ENCODE data around the gene FAM174B.
"Not testable (repeated sequence)": the region's sequence is repeated elsewhere in the genome, so short reads cannot be mapped to it uniquely, and the experiment has no call there.

FAM174B gene

DNA sequence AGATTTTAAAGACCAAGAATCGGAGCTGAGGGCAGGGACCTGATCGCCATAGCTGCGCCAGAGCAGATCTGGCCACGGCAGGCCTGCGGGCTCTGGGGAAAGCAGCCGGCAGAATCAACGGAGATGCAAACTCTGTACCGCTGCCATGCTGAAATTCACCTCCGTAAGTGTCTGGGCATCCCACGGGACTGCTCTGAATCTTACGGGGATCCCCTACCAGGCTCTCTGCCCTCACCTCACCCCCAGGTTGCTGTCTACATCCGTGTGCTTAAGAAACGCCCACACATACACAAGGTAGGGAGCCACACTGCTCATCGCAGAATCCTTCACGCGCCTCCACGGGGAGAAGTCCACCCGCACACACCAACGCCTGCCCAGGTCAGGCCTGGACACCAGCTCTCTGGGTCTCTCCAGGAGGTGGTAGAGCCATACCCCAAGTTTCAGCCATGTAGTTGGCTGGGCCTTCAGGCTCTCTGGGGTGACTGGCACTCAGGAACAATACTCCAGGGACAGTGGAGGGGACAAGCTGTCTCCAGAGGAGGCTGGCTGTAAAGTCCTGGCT is 33.5 kb downstream of the FAM174B start:
- in situ Hi-C loops (cut with HindIII; ENCODE audit: low sequenced_read_pairs) = no loop called here

DNA sequence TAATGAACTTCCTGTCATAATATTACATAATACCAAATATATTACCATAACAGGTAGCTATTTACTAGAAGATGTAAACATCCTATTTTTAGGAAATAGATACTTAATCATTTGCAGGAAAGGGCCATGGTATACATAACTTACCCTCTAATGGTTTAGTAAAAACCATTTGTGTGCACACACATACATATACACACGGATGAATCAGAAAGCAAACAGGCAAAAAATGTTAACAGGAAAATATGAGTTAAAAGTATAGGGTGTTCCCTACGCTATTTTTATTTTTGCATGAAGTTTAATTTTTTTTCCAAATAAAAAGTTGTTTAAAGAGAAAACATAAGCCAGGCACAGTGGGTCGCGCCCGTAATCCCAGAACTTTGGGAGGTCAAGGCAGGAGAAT is 34.6 kb downstream of the FAM174B start:
- in situ Hi-C loops (cut with HindIII; ENCODE audit: low sequenced_read_pairs) = no loop called here

DNA sequence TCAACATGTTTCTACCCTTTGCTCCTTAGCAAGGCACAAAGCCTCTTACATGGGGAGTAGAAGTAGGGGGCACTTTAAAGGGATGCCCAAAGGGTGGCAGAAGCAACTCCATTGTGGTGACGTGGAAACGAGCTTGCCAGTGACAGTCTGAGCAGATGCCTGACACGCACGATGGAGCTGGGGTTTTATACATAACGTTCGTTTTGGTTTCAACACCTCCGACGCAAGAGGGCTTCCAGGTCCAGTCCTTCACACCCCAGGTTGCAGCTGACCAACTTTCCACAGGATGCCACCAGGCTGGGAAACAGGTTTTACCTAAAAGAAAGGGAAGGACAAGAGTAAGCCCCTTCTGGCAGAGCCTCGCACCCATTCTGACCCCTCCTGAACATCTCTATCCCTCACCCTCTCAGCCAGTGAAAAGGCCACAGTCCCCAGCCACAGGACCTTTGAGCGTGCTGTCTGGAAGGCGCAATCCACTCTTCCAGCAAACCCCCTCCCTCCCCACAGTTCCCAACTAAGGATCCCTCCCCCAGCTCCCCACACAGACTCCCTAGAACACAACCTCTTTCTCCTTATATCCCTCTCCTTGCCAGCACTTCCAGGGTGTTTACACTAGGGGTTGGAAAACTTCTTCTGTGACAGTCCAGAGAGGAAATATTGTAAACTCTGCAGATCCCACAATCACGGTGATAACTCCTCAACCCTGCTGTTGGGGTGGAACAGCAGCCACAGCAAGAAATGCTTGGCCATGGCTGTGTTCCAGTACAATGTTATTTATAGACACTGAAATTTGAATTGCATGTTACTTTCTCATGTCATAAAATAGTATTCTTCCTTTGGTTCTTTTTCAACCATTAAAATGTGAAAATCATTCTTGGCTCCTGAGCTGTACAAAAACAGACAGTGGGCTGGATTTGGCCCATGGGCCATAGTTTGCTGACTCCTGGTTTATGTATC is 36.2 kb downstream of the FAM174B start:
- in situ Hi-C loops (cut with HindIII; ENCODE audit: low sequenced_read_pairs) = no loop called here

GRCh38 chr15:92617549-92618520 is 37.7 kb downstream of the FAM174B start:
- in situ Hi-C loops (cut with HindIII; ENCODE audit: low sequenced_read_pairs) = no loop called here

DNA sequence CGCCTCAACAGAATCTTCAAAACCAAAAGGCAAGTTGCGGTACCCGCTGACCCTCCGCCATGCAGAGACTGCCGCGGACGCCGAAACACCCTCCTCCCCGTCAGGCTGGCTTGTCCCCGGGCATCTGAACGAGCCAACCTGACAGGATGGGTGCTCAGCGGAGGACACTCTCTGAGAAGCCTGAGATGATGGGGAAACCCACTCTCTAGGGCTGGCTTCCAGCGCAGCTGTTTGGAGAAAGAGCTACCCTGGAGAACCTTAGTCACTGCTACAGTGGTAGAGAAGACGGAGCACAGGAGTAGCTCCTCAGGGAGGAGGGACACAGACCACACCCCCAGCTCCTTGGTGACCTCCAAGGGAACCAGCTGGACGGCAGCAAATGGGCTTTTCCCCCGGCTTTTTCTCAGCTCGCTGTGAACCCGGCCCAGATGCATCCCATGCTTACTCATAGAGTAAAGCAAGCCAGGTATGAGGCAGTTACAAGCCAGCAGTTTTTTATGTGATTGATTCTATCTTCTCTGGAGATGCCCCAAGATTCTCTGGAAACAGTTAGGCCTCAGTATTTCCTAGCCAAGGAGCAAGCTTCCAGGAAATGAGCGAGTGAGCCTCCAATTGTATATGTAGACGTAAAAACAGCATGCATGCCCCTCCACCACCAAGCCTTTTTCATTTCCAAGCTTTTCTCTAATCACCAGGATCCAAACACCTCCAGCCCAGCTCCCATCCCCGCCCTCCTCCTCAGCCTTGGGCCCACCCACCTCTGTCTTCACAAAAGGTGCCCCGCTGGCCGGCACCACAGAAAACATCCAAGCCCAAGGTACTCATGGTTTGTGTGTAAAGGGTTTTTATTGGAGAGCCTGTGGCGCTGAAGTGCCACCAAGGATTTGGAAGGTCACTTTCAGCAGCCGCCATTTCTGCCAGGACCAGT is 38.7 kb downstream of the FAM174B start:
- in situ Hi-C loops (cut with HindIII; ENCODE audit: low sequenced_read_pairs) = no loop called here

DNA sequence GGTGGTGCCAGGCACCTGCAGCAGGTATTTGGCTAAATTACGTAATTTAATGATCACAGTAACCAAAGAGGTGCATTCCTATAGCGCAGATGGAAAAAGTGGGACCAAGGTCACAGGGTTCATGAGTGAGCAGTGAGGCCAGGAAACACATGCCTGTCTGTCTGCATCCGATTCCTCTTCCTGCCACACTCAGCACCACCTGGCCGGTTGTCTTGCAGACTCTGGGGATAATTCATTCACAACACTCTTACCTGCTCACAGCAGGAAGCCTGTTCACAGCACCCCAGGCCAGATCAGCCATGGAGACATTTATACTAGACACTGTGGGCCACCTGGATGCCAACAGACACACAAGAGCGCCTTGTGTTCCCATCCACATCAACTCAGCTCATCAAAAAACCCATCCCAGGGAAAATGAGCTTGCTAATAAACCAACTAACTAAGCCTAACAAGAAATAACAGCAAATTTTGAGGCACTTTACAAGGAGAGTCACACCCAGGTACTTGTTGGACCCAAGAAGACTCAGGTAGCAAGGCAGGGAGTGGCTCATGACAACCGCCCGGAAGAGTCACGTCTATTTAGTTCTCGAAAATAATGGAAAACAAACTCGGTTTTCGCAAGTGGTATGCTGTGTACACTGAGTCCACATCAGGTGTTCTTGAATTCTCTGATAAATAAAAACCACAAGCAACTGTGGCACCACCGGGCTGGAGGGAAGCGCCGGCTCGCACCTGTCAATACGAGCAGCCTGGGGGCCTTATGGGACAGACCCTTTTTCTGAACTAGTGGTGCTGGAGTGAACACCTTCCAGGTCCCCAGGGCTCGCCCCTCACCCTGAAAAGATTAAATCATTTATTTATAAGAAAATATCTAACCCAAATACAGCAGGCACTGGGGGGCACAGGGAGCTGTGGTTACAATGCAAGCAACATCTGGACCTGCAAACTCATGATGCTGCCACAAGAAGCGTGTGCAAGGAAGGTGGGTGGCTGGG is 40.5 kb downstream of the FAM174B start:
- in situ Hi-C loops (cut with HindIII; ENCODE audit: low sequenced_read_pairs) = no loop called here

GRCh38 chr15:92614301-92614700 is 41.3 kb downstream of the FAM174B start:
- in situ Hi-C loops (cut with HindIII; ENCODE audit: low sequenced_read_pairs) = no loop called here

DNA sequence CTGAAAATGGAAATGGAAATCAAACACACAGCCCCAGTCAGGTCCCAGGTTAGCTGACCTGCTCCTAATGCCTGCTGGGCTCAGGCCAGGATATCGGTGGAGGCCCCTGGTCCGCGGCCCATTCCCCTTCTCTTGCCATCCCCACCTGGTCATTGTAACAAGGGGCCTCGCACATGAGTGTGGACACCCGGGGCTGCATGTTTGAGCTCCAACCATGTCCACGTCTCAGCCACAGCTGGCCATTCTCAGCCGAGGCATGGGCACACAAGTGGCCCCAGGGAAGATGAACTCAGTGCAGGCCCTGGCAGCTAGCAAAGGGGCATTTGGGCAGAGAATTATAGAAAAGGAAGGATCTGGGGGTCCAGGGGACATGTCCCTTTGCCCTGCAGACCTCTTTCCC is 41.7 kb downstream of the FAM174B start:
- in situ Hi-C loops (cut with HindIII; ENCODE audit: low sequenced_read_pairs) = no loop called here

DNA sequence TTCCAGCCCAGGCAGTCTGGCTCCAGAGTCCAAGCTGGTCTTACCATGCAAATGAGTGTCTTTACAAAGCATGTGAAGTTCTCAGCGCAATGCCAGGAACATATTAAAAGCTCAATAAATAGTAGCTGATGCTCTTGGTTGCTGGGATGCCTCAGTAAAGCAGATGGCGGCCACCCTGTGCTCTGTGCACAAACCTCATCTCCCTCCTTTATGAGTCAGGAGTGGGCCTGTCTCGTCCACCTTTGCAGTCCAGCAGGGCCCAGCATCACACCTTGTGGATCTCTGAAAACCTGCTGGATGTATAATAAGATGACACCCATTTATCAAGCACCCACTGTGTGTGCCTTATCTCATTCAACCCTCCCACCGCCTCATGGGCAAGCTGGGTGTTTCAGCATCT is 42.7 kb downstream of the FAM174B start:
- in situ Hi-C loops (cut with HindIII; ENCODE audit: low sequenced_read_pairs) = no loop called here

GRCh38 chr15:92611995-92612745 is 43.4 kb downstream of the FAM174B start:
- in situ Hi-C loops (cut with HindIII; ENCODE audit: low sequenced_read_pairs) = no loop called here

- in situ Hi-C loops (cut with HindIII; ENCODE audit: low sequenced_read_pairs) = no loop called here
These were observed 44.4 kb downstream of the FAM174B start for GRCh38 chr15:92611150-92611549.

- in situ Hi-C loops (cut with HindIII; ENCODE audit: low sequenced_read_pairs) = no loop called here
These were observed 45.5 kb downstream of the FAM174B start for GRCh38 chr15:92610101-92610520.

DNA sequence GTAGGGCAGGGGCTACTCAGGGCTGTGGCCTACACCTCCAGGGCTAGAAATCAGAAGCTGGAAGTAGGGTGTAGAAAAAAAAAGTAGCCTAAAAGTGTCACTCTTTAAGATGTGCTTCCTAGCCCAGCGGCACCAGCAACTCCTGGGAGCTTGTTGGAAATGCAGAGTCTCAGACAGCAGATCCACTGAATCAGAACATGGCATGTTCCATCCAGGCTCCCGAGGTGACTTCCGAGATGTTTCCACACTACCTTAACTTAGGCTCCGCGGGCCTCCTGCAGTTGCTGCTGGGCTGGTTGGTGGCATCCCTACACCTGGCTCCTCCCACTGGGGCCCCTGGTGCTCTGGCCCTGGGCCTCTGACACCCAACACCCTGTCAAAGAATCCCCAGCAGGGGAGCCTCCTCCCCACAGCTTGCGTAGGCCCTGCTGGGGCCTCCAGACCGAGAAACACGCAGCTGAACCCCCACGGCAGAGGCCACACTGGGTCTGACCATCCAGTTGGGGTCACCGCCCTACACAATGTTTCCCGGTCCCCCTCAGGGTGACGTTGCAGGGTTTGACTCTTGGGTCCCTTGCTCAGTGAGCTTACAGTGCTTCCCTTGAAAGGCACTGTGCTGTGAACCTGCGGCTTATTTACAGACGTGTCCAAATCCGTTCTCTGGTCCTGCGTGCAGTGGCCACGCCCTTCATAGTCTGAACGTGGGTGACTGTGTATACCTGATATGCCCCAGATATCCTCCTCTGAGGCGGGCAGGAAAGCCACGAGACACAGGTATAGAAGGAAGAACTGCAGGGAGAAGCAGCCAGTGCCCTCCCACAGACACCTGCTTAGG is 46.5 kb downstream of the FAM174B start:
- in situ Hi-C loops (cut with HindIII; ENCODE audit: low sequenced_read_pairs) = no loop called here

DNA sequence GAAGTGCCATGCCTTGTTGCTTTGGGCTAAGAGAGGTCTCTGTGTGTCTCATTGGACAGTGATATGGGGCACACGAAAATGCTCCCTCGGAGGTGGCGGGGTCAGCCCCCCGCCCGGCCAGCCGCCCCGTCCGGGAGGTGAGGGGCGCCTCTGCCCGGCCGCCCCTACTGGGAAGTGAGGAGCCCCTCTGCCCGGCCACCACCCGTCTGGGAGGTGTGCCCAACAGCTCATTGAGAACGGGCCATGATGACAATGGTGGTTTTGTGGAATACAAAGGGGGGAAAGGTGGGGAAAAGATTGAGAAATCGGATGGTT is 48.8 kb downstream of the FAM174B start:
- in situ Hi-C loops (cut with HindIII; ENCODE audit: low sequenced_read_pairs) = not testable (repeated sequence)

- in situ Hi-C loops (cut with HindIII; ENCODE audit: low sequenced_read_pairs) = no loop called here
These were observed 49.3 kb downstream of the FAM174B start for GRCh38 chr15:92606126-92606835.

GRCh38 chr15:92605225-92605944 is 50.2 kb downstream of the FAM174B start:
- in situ Hi-C loops (cut with HindIII; ENCODE audit: low sequenced_read_pairs) = no loop called here

Data from endothelial cell of hepatic sinusoid (primary cell).